Central memory CD4-positive, alpha-beta T cell (primary cell): ENCODE results near the gene ABCC8.

Source experiments
- DNase-seq: peaks from one replicate; pipeline ENCODE4 v3.0.0; 2022
- total RNA-seq, 3 experiments: gene quantifications; one replicate each; lab custom pipeline; 2026; lab: John Stamatoyannopoulos, UW

The ABCC8 gene
- 0 reads per million in 3 experiments for total RNA-seq

GRCh38 chr11:17476317-17477083 lies at the start of gene ABCC8:
Gene ABCC8 (minus strand): TSS chr11:17476845. CDS start chr11:17476776, 69 bp downstream.
- no peak for DNase-seq

GRCh38 chr11:17526326-17526725 lies 49.7 kb upstream of the ABCC8 start:
- no peak for DNase-seq

- no peak for DNase-seq
These were observed 48.9 kb upstream of the ABCC8 start for GRCh38 chr11:17525570-17525969.

GRCh38 chr11:17524221-17524620 lies 47.6 kb upstream of the ABCC8 start:
- DNase-seq, result no peak

- no peak for DNase-seq
These were observed 46.0 kb upstream of the ABCC8 start for GRCh38 chr11:17522655-17523054.

- DNase-seq, result no peak
These were observed 44.7 kb upstream of the ABCC8 start for GRCh38 chr11:17521106-17521900.

- DNase-seq, result no peak
These were observed 42.6 kb upstream of the ABCC8 start for GRCh38 chr11:17519061-17519885.

GRCh38 chr11:17518366-17518765 lies 41.7 kb upstream of the ABCC8 start:
- DNase-seq, result no peak

GRCh38 chr11:17517186-17517585 lies 40.5 kb upstream of the ABCC8 start:
- no peak for DNase-seq

- DNase-seq, result no peak
These were observed 40.0 kb upstream of the ABCC8 start for GRCh38 chr11:17516551-17517150.

- no peak for DNase-seq
These were observed 39.0 kb upstream of the ABCC8 start for GRCh38 chr11:17515443-17516176.

- no peak for DNase-seq
These were observed 37.8 kb upstream of the ABCC8 start for GRCh38 chr11:17514476-17514875.

GRCh38 chr11:17513853-17514252 lies 37.2 kb upstream of the ABCC8 start:
- DNase-seq, result no peak

GRCh38 chr11:17512101-17512500 lies 35.5 kb upstream of the ABCC8 start:
- no peak for DNase-seq

GRCh38 chr11:17511571-17511970 lies 34.9 kb upstream of the ABCC8 start:
- no peak for DNase-seq

- DNase-seq, result no peak
These were observed 34.0 kb upstream of the ABCC8 start for GRCh38 chr11:17510507-17511206.

GRCh38 chr11:17508791-17509190 lies 32.1 kb upstream of the ABCC8 start:
- DNase-seq, result no peak

- DNase-seq, result no peak
These were observed 31.7 kb upstream of the ABCC8 start for GRCh38 chr11:17508306-17508705.

- no peak for DNase-seq
These were observed 31.1 kb upstream of the ABCC8 start for GRCh38 chr11:17507773-17508172.

GRCh38 chr11:17506942-17507341 lies 30.3 kb upstream of the ABCC8 start:
- no peak for DNase-seq

- no peak for DNase-seq
These were observed 29.7 kb upstream of the ABCC8 start for GRCh38 chr11:17506314-17506713.
